Measurements from ENCODE around the gene FOXK1. TPM values are rescaled to one million over a fixed set of nuclear protein-coding genes. Genes with fewer than 3 reads are reported as not detected.
A peak's percentile ranks its signal among the peaks of the same experiment; 100 is the strongest.
"Not testable (repeated sequence)": the region's sequence is repeated elsewhere in the genome, so short reads cannot be mapped to it uniquely, and the experiment has no call there.

FOXK1 gene
- total RNA-seq, 6 donors from 2014 or later, result 25.1 to 40.7 (median 34.1) TPM

DNA sequence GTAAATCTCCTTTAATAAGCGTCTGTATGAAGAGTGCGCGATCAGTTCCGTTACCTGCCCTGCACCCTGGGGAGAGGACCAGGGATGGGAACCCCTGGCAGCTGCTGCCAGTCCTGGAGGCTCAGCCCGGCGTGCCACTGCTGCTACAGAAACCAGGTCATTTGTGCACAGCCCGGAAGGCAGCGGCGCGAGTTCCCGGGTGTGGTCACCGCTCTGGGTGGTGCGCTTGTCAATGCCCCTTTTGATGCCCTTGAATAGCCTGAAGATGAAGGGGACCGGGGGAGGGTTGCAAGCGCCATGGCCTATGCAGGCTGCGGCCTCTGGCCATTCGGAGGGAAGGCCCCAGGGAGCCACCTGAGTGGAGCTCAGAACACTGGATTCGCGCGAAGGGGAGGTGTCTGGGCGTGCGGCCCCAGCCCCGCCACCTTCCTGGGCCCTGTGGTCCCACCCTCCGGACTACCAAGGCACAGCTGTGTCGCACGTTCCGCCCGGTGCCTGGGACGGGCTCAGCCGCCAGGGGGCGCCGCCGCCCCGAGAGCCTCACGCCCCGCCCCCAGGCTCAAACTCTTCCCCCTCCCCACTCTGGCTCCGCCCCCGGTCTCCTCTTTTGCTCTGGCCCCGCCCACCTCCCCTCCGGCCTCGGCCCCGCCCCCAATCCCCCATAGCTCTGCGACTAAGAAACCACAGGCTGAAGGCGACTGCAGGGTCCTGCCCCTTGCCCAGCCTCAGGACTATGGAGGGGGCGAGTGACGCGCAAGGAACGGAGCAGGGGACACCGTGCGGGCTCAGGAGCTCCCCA lies 109.8 kb downstream of the FOXK1 start:
- Histone ChIP-seq H3K36me3 (peaks cover 12 to 70% (median 51%) of the 10 kb centered on the region in 4 donors), H3K27ac (peak overlapping the region in 2 of 4 donors; percentile 19 to 73), H3K4me3 (peak overlapping the region in 3 of 4 donors; percentile 44 to 49 (median 48)), H3K4me1 (peaks cover 0 to 19% (median 10%) of the 10 kb centered on the region in 4 donors), H3K27me3 (no peaks in the 10 kb centered on the region), H3K9me3 (no peaks in the 10 kb centered on the region)
- TF ChIP-seq EP300 (IDR thresholded peaks at IDR 0.05) (no peak), POLR2A (IDR thresholded peaks at IDR 0.05) (no peak)
- TF ChIP-seq, protein P1, sequence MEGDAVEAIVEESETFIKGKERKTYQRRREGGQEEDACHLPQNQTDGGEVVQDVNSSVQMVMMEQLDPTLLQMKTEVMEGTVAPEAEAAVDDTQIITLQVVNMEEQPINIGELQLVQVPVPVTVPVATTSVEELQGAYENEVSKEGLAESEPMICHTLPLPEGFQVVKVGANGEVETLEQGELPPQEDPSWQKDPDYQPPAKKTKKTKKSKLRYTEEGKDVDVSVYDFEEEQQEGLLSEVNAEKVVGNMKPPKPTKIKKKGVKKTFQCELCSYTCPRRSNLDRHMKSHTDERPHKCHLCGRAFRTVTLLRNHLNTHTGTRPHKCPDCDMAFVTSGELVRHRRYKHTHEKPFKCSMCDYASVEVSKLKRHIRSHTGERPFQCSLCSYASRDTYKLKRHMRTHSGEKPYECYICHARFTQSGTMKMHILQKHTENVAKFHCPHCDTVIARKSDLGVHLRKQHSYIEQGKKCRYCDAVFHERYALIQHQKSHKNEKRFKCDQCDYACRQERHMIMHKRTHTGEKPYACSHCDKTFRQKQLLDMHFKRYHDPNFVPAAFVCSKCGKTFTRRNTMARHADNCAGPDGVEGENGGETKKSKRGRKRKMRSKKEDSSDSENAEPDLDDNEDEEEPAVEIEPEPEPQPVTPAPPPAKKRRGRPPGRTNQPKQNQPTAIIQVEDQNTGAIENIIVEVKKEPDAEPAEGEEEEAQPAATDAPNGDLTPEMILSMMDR (IDR thresholded peaks at IDR 0.05), result peak; percentile 50 to 85 (median 67)
- peak; percentile 69 to 87 for ATAC-seq (ENCODE audit: low FRiP score in 2 of 2)
- 58 to 81% methylated on average over 20 to 50 of the region's 50 CpGs for WGBS, 2 donors
- DNase-seq, result peak; percentile 77 to 94

DNA sequence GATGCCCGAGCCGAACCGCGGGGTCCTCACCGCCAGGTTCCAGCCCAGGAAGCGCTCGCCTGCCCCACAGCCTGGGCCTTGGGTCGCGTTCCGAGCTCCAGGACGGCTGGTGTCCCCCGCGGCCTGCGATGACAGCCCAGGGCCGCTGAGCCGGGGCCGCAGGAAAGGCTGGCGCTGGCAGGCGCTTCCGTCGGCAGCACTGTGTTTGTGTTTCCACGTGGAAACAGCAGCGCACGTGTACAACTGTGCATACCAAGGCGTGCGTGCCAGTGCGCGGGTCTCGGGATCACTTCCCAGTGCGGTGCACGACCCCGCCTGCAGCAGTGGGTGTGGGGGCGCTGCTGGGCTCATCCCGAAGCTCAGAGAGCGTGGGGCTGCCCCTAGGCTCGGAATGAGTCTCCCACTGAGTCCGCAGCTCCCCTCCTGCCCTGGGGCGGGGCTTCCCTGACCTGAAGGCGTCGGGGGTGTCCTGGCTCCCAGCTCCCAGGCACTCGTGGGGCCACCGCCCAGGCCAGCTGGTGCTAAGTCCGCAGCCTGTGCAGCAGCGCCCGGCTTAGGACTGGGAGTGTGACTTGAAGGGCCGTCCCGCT lies 110.5 kb downstream of the FOXK1 start:
- Histone ChIP-seq H3K4me1 (peaks cover 0 to 19% (median 10%) of the 10 kb centered on the region in 4 donors), H3K27ac (peak overlapping the region in 2 of 4 donors; percentile 19 to 73), H3K36me3 (peaks cover 10 to 63% (median 44%) of the 10 kb centered on the region in 4 donors), H3K9me3 (no peaks in the 10 kb centered on the region), H3K27me3 (no peaks in the 10 kb centered on the region), H3K4me3 (peak overlapping the region in 3 of 4 donors; percentile 44 to 49 (median 48))
- peak; percentile 12 to 19 for ATAC-seq (ENCODE audit: low FRiP score in 2 of 2)
- DNase-seq, result peak in 1 of 2 donors; percentile 86
- 41% methylated on average over 35 of the region's 47 CpGs; no CpG with 5 or more reads in 1 of the 2 donors for WGBS, 2 donors
- TF ChIP-seq POLR2AphosphoS5 (IDR thresholded peaks at IDR 0.05) (no peak), EP300 (IDR thresholded peaks at IDR 0.05) (no peak), POLR2A (IDR thresholded peaks at IDR 0.05) (no peak)
- TF ChIP-seq, protein P1 (IDR thresholded peaks at IDR 0.05), result no peak

DNA sequence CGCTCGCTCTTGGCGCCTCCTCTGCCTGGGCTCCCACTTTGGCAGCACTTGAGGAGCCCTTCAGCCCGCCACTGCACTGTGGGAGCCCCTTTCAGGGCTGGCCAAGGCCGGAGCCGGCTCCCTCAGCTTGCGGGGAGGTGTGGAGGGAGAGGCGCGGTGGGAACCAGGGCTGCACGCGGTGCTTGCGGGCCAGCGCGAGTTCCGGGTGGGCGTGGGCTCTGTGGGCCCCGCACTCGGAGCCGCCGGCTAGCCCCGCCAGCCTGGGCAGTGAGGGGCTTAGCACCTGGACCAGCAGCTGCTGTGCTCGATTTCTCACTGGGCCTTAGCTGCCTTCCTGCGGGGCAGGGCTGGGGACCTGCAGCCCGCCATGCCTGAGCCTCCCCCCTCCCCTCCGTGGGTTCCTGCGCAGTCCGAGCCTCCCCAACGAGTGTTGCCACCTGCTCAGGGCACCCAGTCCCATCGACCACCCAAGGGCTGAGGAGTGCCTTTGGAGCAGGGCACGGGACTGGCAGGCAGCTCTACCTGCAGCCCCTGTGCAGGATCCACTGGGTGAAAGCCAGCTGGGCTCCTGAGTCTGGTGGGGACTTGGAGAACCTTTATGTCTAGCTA lies 111.4 kb downstream of the FOXK1 start:
- H3K27ac ChIP-seq; ATAC-seq (ENCODE audit: low FRiP score in 2 of 2); H3K27me3 ChIP-seq; H3K9me3 ChIP-seq; H3K4me3 ChIP-seq: not testable (repeated sequence)
- 85 to 94% methylated on average over 18 to 27 of the region's 30 CpGs for WGBS, 2 donors
- H3K4me1 ChIP-seq, result peaks cover 0 to 19% (median 13%) of the 10 kb centered on the region in 4 donors
- DNase-seq, result peak in 1 of 2 donors; percentile 82
- H3K36me3 ChIP-seq, result peaks cover 3 to 55% (median 36%) of the 10 kb centered on the region in 4 donors

DNA sequence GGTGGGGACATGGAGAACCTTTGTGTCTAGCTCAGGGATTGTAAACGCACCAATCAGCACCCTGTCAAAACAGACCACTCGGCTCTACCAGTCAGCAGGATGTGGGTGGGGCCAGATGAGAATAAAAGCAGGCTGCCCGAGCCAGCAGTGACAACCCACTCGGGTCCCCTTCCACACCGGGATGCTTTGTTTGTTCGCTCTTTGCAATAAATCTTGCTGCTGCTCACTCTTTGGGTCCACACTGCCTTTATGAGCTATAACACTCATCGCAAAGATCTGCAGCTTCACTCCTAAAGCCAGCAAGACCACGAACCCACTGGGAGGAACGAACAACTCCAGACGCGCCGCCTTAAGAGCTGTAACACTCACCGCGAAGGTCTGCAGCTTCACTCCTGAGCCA lies 112.1 kb downstream of the FOXK1 start:
- 76 to 80% methylated on average over 12 to 14 of the region's 14 CpGs for WGBS, 2 donors
- not testable (repeated sequence) for ATAC-seq (ENCODE audit: low FRiP score in 2 of 2)

DNA sequence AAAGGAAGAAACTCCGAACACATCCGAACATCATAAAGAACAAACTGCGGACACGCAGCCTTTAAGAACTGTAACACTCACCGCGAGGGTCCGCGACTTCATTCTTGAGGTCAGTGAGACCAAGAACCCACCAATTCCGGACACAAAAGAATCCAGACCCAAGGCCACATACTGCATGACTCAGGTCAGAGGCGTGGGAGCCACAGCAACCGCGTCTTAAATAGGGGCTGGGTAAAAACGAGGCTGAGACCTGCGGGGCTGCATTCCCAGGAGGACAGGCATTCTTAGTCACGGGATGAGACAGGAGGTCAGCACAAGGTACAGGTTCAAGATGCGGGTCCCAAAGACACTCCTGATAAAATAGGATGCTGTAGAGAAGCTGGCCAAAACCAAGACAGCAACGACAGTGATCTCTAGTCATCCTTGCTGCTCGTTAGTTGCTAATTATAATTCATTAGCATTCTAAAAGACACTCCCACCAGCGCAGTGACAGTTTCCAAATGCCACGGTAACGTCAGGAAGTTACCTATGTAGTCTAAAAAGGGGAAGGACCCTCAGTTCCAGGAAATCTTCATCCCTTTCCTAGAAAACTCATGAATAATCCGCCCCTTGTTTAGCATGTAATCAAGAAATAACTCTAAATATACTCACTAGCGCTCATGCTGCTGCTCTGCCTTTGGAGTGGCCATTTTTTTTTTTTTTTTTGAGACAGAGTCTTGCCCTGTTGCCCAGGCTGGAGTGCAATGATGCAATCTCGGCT lies 112.7 kb downstream of the FOXK1 start:
- H3K27ac ChIP-seq, result no peak overlapping the region
- 85 to 90% methylated on average over 24 of the region's 24 CpGs for WGBS, 2 donors
- no peak for DNase-seq
- no peak overlapping the region for H3K4me3 ChIP-seq
- no peaks in the 10 kb centered on the region for H3K27me3 ChIP-seq
- H3K4me1 ChIP-seq, result peaks cover 0 to 20% (median 13%) of the 10 kb centered on the region in 4 donors
- TF ChIP-seq POLR2AphosphoS5 (IDR thresholded peaks at IDR 0.05), result no peak
- no peak for ATAC-seq (ENCODE audit: low FRiP score in 2 of 2)
- no peaks in the 10 kb centered on the region for H3K9me3 ChIP-seq
- peaks cover 0 to 42% (median 27%) of the 10 kb centered on the region in 4 donors for H3K36me3 ChIP-seq

More for the DNA sequence above, 112.1 kb downstream of the FOXK1 start:
- H3K9me3 ChIP-seq, H3K4me3 ChIP-seq, DNase-seq, H3K27me3 ChIP-seq, H3K27ac ChIP-seq: not testable (repeated sequence)
- Histone ChIP-seq H3K4me1 (peaks cover 0 to 20% (median 13%) of the 10 kb centered on the region in 4 donors), H3K36me3 (peaks cover 0 to 48% (median 30%) of the 10 kb centered on the region in 4 donors)

All from upper lobe of left lung (tissue), 6 donors.